Skin of body (tissue), 2 donors: ENCODE results near the gene OR6N1. TPM values are rescaled to one million over a fixed set of nuclear protein-coding genes. Genes with fewer than 3 reads are reported as not detected.

Experiments used
- DNase-seq: peaks from one replicate; lab custom pipeline; 2025; lab: John Stamatoyannopoulos, UW
- total RNA-seq: library from RNA; depleted of rRNA; stranded (reverse); fragments of >200 nt; gene quantifications from one replicate; pipeline ENCODE4 v1.2.3, GENCODE V29; 2014

The OR6N1 gene, protein sequence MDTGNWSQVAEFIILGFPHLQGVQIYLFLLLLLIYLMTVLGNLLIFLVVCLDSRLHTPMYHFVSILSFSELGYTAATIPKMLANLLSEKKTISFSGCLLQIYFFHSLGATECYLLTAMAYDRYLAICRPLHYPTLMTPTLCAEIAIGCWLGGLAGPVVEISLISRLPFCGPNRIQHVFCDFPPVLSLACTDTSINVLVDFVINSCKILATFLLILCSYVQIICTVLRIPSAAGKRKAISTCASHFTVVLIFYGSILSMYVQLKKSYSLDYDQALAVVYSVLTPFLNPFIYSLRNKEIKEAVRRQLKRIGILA
- not detected for total RNA-seq

DNA sequence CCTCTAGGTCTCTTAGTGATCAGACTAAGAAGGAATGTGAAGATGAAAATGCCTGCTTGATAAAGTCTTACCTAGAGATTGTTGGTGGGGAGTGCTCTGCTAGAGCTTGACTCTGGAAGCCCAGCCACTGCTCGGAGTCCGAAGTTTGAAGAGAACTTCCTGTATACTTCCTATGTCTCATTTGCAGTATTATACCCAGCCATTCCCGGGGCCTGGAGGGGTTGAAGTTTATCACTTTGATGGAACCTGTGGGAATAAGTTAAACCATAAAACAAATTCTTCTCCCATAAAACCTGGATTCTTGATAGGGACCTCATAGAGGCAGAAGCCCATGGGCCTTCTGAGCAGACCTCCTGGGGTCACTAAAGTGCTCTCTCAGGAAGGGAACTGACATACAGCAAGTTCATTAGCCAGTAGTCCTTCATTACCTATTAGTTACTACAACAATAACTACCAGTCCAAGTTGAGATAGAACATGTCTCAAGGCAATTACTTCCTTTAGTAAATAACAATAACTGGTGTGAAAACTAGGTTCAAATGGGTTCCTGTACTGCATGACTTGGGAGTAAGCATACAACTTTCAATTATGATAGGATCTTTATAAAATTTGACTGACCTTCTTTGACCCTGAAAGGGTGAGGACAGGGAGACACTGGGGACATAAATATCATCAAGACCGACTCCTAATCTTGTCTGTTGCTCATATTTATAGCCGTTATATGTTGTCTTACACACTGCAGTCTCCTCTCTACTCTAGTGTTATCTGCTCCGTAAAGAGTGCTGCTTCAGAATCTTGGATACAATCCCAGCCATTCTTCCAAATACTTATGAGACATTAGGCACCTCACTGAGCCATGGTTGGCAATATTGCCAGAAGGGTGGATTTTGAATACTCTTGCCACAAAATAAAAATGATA, at the start of gene OR6N1:
Gene OR6N1, minus strand, starts transcription at position 246 of the 917 bp plus-strand sequence. CDS start 5,513 bp downstream, outside the sequence.
- DNase-seq = no peak

DNA sequence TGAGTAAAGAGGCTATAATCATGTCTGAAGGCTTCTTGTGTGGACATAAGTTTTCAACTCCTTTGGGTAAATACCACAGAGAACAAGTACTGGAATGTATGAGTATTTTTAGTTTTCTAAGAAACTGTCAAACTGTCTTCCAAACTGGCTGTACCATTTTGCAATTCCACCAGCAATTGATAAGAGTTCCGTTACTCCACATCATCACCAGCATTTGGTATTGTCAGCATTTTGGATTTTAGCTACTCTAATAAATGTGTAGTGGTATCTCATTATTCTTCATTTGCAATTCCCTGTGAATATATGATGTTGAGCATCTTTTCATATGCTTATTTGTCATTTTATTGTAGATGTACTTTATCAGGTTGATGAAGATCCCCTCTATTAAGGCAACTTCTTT, 49.7 kb upstream of the OR6N1 start:
- DNase-seq = no peak

DNA sequence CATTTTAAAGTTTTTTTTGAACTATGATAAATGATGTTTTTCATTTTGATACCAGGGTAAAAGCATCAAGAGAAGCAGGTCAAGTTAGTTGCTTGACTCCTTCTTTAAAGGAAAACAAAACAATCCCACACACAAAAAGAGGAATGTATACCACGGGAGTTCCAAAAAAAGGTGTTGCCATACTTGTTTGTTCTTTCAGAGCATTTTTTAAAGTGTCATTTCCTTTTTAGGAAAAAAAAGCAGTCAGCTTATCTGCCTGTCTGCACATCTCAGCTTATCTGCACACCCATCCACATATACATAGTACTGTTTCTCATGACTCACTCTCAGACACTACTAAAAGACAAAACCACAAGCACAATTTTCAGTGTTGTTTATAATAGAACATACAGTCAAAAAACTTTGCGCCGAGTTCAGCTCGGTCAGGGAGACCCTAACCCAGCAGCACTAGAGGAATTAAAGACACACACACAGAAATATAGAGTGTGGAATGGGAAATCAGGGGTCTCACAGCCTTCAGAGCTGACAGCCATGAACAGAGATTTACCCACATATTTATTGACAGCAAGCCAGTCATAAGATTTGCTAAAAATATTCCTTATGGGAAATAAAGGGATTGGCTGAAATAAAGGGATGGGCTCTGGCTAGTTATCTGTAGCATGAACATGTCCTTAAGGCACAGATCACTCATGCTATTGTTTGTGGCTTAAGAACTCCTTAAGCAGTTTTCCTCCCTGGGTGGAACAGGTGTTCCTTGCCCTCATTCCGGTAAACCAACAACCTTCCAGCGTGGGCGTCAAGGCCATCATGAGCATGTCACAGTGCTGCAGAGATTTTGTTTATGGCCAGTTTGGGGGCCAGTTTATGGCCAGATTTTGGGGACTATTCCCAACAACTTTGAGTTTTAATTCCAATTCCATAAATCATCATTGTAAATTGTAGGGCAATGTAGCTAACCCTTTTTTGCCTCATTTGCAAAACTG, 47.8 kb upstream of the OR6N1 start:
- DNase-seq = no peak

DNA sequence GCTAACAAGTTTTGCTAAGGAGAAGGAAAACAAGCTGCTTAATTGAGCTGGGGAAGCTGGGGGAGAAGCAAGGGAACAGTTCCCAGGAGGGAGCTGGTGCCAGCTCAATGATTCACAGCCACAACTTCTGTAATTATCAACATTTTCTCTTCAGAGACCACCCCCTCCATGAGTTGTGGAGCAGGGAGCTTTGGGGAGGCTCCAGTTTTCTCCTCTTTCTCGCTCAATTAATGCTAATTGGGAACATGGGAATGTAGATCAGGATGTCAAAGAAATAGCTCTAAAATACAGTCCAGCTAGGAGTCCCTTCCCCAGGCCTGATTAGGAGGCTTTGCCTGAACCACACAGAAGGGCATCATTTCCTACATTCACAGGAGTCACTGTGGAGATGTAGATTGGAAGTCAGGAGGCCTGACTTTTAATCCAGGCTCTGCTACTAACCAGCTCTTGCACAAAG, 47.0 kb upstream of the OR6N1 start:
- DNase-seq = no peak

DNA sequence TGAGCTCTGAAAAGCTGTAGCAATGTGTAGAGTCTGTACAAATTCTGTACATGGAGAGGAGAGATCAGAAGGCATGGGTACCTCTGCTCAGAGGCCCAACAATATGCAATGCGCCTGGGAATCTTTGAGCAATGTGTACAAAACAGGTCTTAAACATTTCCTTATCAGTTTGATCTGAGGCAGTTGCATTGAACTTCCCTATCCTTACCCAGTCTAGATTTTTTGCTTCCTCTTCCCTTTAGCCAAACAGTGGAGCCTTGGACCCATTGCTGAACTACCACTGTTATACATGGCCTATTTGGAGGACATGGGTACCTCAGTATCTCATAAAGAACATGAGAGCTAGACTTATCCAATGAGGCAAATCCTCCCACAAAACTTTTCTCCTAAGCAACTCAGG, 46.6 kb upstream of the OR6N1 start:
- DNase-seq = no peak

DNA sequence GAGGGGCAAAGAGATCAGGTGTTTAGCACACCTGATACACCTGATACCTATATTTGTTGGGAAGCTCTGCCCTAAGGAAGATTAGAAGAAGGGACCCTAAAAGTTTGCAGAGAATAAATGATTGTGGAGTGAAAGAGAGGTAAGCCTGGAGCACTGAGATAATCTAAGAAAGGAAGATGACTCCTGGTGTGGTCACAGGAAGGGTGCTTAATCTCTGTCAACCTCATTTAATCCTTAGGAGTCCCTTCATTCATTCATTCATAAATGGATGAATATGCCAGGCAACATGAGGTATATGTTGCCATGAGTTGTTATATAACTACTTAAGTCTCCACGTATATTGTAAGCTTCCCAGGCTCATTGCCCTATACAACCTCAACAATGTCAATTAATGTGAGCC, 43.0 kb upstream of the OR6N1 start:
- DNase-seq = no peak

DNA sequence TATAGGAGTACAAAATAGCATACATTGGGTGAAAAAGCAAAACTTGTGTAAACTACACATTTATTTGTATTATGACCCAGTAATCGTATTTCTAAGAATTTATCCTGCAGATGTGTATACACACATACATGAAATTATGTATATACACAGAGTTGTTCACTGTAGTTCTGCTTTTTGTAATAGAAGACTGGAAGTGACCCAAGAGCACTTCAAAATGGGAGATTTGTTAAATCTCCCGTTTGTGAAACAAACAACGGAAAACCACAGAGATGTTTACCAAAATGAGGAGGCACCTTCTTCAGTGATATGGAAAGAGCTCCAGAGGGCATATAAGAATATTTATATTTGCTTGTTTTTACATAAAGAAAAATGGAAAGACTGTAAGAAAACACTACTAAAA, 41.2 kb upstream of the OR6N1 start:
- no peak for DNase-seq

DNA sequence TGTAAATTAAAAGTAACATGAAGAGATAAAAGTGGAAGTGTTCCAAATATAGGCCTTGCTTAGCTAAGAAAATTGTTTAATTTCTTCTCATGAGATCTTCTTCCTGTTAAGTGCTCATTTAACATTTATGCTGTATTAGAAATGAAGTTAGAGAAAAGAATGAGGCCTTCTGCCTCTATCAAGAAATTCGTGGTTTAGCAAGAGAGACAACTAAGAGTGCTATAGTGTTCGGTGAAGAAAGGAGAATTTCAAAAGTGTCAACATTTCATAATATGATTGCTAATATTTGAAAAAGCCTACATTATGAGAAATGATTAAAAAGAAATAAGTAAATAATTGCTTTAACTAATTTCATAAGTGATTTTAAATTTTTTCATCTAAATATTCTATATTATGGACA, 40.3 kb upstream of the OR6N1 start:
- no peak for DNase-seq

DNA sequence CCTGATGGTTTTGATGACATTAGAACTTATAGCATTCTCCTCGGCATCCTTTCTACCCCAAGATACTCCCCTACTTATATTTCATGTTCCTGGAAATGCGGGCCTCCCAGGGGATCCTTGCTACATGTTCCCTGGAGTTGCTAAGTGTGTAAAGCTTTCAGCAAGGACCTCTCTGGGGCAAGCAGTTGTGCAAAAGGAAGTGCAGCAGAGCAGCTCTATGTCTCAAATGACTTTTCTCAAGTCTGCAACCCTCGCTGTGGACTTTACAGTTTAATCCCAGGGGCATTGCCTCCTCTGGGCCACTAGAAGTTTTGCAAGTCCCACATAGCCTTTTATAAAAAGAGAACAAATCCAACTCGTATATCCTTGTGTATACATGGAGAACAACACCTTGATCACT, 38.3 kb upstream of the OR6N1 start:
- no peak for DNase-seq

DNA sequence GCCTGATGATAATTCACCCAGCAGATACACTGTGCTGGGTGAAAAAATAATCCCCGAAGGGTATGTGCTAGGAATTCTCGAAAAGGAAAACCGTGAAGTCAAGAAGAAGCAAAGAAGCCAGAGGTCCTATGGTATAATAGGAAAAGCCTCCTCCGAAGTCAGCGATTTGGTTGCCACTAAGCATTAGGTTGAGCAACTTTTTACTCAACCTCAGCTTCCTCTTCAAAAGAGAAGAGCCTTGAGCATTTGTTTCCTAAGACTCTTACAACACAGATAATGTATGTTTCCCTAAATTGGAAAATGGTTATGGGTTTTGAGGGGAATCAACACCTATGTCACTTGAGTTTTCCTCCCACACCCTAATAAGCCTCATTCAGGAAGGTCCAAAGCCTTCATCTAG, 37.9 kb upstream of the OR6N1 start:
- DNase-seq = no peak

DNA sequence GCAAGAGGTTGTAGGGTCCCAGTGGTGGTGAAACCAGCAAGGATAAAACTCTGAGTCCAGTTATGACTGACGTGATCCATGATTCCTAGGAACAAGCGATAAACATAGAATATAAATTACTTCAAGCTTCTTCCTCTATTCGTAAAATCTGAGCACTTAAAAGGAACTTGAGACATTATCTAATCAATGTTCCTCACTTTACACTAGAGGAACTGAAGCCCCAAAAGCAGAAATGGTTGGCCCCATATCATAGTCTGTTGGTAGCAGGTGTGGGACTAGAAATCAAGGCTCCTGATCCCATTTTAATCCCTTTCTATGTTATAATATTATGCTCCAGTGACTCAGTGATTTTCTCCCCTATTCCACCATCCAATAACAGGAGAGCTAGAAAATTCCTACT, 37.3 kb upstream of the OR6N1 start:
- no peak for DNase-seq

DNA sequence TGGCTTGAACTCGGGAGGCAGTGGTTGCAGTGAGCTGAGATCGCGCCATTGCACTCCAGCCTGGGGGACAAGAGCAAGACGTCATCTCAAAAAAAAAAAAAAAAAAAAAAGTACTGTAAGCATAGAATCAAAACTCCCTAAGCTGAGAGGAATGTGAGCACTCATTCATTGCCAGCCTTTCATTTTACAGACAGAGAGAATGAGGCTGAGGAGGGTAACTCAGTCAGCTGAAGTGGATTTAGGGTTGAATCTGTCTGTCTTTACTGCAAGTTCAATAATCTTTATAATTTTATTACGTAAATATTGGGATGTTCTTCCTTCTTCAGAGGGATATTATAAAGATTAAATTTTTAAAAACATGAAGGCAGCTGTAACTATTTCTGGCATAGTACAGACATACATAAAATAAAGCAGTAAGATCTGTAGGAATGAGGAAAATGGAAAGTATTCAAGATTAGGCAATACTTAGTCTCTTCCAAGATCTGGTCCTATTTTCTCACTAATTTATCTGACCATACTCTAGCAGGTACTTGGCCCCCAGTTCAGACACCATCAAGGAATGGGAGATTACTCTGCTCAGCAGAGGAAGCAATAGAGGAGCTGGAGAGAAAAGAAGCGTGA, 35.0 kb upstream of the OR6N1 start:
- no peak for DNase-seq

DNA sequence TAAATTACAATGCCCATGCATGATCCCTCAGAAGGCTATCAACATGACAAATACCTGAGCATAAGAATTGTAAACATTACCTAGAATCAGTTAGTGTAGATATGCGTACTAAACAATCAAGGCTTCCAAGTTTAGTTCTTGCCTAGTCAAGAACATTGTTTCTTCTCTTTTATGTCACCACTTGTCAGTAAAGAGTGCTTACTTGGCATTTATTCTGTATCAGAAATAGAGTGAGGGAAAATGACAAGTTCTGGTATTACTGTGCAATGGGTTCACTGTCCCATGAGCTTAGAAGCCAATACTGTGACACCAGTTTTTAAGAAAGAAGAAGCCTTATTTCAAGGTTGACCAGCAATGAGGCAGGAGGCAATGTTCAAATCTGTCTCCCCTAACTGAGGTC, 31.7 kb upstream of the OR6N1 start:
- no peak for DNase-seq

DNA sequence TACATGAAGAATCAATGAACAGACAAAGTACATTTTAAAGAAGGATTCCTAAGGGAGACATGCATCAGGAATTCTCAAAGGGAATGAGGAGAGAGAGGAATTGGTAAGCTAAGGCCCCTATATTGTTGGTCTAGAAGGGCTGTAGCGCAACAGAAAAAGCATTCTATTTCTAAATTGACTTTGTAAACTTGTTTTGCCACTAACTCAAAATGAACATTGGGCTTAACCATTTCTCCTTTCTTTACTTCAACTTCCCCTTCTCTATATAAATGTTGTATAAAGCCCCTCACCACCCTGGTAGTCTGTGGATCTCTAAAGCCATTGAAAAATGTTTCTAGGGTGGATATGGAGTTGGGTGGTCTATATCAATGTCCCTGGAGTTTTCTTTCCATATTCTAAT, 29.4 kb upstream of the OR6N1 start:
- no peak for DNase-seq

DNA sequence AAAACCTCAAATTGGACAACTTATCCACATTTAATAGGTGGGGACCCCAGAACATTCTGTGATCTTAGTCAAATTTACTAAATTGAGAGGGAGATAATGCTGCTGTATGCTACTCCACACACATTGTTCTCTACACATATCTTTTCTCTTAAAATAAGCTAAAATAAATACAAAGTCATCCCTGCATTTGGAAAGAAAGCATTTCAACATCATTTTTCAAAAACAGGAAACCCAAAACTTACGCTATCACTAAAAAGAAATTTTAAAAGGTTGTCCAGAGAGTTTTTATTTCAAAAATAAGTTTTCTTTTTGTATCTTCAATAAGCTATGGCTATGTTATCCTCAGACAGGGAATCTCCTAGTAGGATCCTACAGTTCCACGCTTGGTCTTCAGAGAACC, 28.5 kb upstream of the OR6N1 start:
- no peak for DNase-seq

DNA sequence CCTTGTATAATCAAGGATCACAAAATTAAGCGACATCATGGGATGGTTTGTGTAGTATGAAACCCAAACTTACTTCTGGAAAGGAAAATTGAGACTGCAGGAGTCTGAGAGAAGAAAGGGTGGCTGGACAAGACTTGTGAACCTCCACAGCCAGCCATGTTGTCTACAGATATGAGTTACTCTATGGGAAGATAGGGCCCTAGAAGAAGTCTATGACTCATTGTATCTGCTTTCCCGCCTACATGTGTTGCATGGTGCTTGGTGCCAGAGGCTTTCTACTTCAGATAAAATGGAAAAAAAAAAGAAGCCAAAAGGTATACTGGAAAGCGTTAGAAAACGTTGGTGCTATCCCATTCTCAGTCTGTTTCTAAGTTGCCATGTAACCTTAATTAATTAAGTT, 27.7 kb upstream of the OR6N1 start:
- DNase-seq = no peak

DNA sequence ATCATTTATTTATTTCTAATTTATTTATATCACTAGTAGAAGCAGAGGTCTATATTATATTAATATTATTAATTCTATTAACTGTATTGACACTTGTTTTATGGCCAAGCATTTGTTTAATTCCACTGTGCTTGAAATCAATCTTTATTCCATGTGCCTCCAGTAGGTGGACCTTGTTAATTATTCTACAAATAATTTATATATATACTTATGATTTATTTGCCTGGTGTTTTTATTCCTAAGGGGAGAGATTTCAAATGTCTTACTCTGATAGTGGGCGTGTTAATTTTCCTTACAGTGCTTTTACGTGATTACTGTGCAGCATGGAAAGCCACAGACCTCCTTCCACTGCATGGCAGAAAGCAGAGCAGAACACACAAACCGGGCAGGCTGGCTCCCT, 26.5 kb upstream of the OR6N1 start:
- DNase-seq = no peak

DNA sequence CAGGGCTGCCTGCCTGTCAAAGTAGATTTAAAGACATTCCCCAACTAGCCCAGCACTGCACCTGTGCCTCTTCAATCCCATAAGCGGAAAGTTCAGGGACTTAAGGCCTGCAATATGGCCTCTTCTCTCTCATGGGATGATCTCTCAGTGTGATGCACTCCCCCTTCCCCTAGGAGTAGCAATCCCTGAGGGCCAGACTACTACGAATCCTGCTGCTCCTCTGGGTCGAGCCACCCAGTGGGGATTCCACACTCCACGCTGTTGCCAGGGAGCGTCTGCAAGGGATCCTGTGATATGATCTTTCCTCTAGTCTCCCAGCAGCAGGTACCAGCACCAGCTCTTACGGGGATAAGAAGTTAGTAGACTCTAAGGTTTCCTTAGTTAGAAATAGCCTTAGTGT, 22.3 kb upstream of the OR6N1 start:
- no peak for DNase-seq

DNA sequence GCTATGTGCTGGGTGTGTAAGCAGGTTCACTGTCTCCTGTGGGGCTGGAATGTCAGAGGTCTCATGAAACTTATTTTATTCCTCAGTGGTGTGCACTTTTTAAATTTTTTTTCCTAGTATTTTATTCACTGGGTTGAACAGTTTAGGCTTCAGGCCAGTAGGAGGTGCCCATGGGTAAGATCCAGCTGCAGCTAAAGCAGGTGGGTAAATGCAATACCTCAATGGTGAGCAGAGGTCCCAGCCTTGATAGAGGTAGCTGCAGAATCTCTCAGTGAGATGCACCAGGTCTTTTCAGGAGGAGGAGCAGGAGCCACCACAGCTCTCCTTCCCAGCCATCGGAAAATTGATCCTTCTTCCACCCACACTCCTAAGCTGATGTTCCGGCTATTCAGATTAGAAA, 21.6 kb upstream of the OR6N1 start:
- no peak for DNase-seq

DNA sequence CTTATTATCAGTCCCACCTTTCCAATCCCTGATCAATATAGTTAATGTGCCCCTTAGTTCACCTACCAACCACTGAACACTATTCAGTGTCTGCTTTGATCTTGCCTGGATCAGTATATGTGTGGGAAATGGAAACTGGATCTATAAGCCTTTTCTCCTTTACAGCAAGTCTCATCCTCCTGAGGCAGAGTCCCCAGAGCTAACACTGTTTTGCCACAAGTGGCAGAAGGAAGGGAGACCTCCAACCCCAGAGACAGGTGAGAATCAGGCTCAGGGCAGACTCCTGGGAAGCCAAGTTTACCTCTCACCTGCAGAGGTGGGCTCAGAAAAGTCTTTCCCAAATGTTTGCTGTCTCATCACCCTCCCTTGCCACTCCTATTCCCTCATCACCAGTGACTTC, 9.1 kb upstream of the OR6N1 start, which contains the start of gene OR6N2:
Gene OR6N2, minus strand, starts transcription at position 101 of the 400 bp plus-strand sequence. CDS start 3,569 bp downstream, outside the sequence.
- no peak for DNase-seq

DNA sequence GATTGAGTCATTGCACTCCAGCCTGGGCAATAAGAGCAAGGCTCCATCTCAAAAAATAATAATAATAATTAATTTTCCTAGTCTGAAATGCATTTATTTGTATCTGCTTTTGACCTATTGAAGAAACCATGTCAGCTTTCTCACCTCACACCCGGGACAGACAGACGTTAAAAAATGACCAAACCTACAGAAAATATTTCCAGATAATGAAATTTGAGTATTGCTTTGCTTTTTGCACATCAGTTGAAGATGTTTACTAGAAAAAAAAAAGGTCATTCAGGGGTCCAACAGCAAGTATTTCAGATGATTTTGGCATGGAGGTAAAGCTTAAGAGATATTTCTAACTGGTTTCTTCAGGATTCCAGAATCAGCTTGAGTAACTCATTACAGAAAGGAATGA, 17.6 kb downstream of the OR6N1 start, which contains the start of gene OR6K6:
Gene OR6K6, plus strand, starts transcription at position 301 of the 400 bp plus-strand sequence. CDS start 168 bp downstream, outside the sequence.
- DNase-seq = no peak
